ENCODE measurements around the gene GNMT.
"Not testable (repeated sequence)": the region's sequence is repeated elsewhere in the genome, so short reads cannot be mapped to it uniquely, and the experiment has no call there.

GNMT gene

GRCh38 chr6:42952389-42952788 is 8.2 kb upstream of the GNMT start:
- Histone ChIP-seq H3K4me3 (ENCODE audit: low read length, poor library complexity, severe bottlenecking) (no peak overlapping the region), H3K4me2 (ENCODE audit: low read depth, low read length, poor library complexity, severe bottlenecking) (no peak overlapping the region), H3K79me2 (ENCODE audit: insufficient read depth, low read length) (no peaks in the 10 kb centered on the region), H3F3A (ENCODE audit: low read depth) (no peaks in the 10 kb centered on the region), H3K36me3 (ENCODE audit: insufficient read depth, low read length) (no peaks in the 10 kb centered on the region), H3K27me3 (ENCODE audit: insufficient read depth, low read length, poor library complexity, severe bottlenecking) (no peaks in the 10 kb centered on the region), H3K4me1 (ENCODE audit: insufficient read depth, low read length, poor library complexity, severe bottlenecking) (no peaks in the 10 kb centered on the region), H2AFZ (ENCODE audit: low read length) (no peak overlapping the region), H4K20me1 (ENCODE audit: insufficient read depth, low read length, poor library complexity, severe bottlenecking) (no peaks in the 10 kb centered on the region), H3K9me2 (replicated peaks; ENCODE audit: low read depth, low read length) (no peaks in the 10 kb centered on the region), H3K9ac (ENCODE audit: low read depth, low read length, poor library complexity, severe bottlenecking) (no peak overlapping the region), H3K9me3 (ENCODE audit: insufficient read depth, low read depth, low read length) (no peaks in the 10 kb centered on the region)
- TF ChIP-seq EZH2phosphoT487 (IDR thresholded peaks at IDR 0.05; ENCODE audit: borderline replicate concordance) (no peak), CTCF (conservative IDR thresholded peaks at IDR 0.05; ENCODE audit: low read length) (no peak)

GRCh38 chr6:42954405-42954804 is 6.1 kb upstream of the GNMT start:
- H3K9ac ChIP-seq (ENCODE audit: low read depth, low read length, poor library complexity, severe bottlenecking); H3K9me3 ChIP-seq (ENCODE audit: insufficient read depth, low read depth, low read length); H3K4me3 ChIP-seq (ENCODE audit: low read length, poor library complexity, severe bottlenecking); H3F3A ChIP-seq (ENCODE audit: low read depth); H3K27me3 ChIP-seq (ENCODE audit: insufficient read depth, low read length, poor library complexity, severe bottlenecking); H2AFZ ChIP-seq (ENCODE audit: low read length); H3K36me3 ChIP-seq (ENCODE audit: insufficient read depth, low read length); H3K4me1 ChIP-seq (ENCODE audit: insufficient read depth, low read length, poor library complexity, severe bottlenecking); H3K79me2 ChIP-seq (ENCODE audit: insufficient read depth, low read length); H3K4me2 ChIP-seq (ENCODE audit: low read depth, low read length, poor library complexity, severe bottlenecking); H4K20me1 ChIP-seq (ENCODE audit: insufficient read depth, low read length, poor library complexity, severe bottlenecking); H3K9me2 ChIP-seq (replicated peaks; ENCODE audit: low read depth, low read length): not testable (repeated sequence)

- no peak for TF ChIP-seq CTCF (conservative IDR thresholded peaks at IDR 0.05; ENCODE audit: low read length)
- TF ChIP-seq EZH2phosphoT487 (IDR thresholded peaks at IDR 0.05; ENCODE audit: borderline replicate concordance), result no peak
Measured at GRCh38 chr6:42958125-42958524, 2.4 kb upstream of the GNMT start.

GRCh38 chr6:42959917-42960242 is 674 bp upstream of the GNMT start:
- Histone ChIP-seq H3K9ac (ENCODE audit: low read depth, low read length, poor library complexity, severe bottlenecking) (no peak overlapping the region), H3K36me3 (ENCODE audit: insufficient read depth, low read length) (no peaks in the 10 kb centered on the region), H3F3A (ENCODE audit: low read depth) (no peaks in the 10 kb centered on the region), H3K4me3 (ENCODE audit: low read length, poor library complexity, severe bottlenecking) (no peak overlapping the region), H3K9me2 (replicated peaks; ENCODE audit: low read depth, low read length) (no peaks in the 10 kb centered on the region), H3K79me2 (ENCODE audit: insufficient read depth, low read length) (no peaks in the 10 kb centered on the region), H3K27me3 (ENCODE audit: insufficient read depth, low read length, poor library complexity, severe bottlenecking) (no peaks in the 10 kb centered on the region), H3K4me2 (ENCODE audit: low read depth, low read length, poor library complexity, severe bottlenecking) (no peak overlapping the region), H2AFZ (ENCODE audit: low read length) (no peak overlapping the region), H3K9me3 (ENCODE audit: insufficient read depth, low read depth, low read length) (no peaks in the 10 kb centered on the region), H4K20me1 (ENCODE audit: insufficient read depth, low read length, poor library complexity, severe bottlenecking) (no peaks in the 10 kb centered on the region), H3K4me1 (ENCODE audit: insufficient read depth, low read length, poor library complexity, severe bottlenecking) (no peaks in the 10 kb centered on the region)
- TF ChIP-seq EZH2phosphoT487 (IDR thresholded peaks at IDR 0.05; ENCODE audit: borderline replicate concordance) (no peak), CTCF (conservative IDR thresholded peaks at IDR 0.05; ENCODE audit: low read length) (no peak)

More at GRCh38 chr6:42958125-42958524, 2.4 kb upstream of the GNMT start:
- no peak overlapping the region for H2AFZ ChIP-seq (ENCODE audit: low read length)
- H3K27me3 ChIP-seq (ENCODE audit: insufficient read depth, low read length, poor library complexity, severe bottlenecking), result no peaks in the 10 kb centered on the region
- H3K9me3 ChIP-seq (ENCODE audit: insufficient read depth, low read depth, low read length), result no peaks in the 10 kb centered on the region
- no peaks in the 10 kb centered on the region for H3K79me2 ChIP-seq (ENCODE audit: insufficient read depth, low read length)
- no peaks in the 10 kb centered on the region for H3F3A ChIP-seq (ENCODE audit: low read depth)
- no peaks in the 10 kb centered on the region for H3K4me1 ChIP-seq (ENCODE audit: insufficient read depth, low read length, poor library complexity, severe bottlenecking)
- no peaks in the 10 kb centered on the region for H3K9me2 ChIP-seq (replicated peaks; ENCODE audit: low read depth, low read length)
- no peak overlapping the region for H3K4me2 ChIP-seq (ENCODE audit: low read depth, low read length, poor library complexity, severe bottlenecking)
- H3K4me3 ChIP-seq (ENCODE audit: low read length, poor library complexity, severe bottlenecking), result no peak overlapping the region
- no peak overlapping the region for H3K9ac ChIP-seq (ENCODE audit: low read depth, low read length, poor library complexity, severe bottlenecking)
- H4K20me1 ChIP-seq (ENCODE audit: insufficient read depth, low read length, poor library complexity, severe bottlenecking), result no peaks in the 10 kb centered on the region
- H3K36me3 ChIP-seq (ENCODE audit: insufficient read depth, low read length), result no peaks in the 10 kb centered on the region
